GM10847 (cell line): ENCODE data around the gene PLA2G2C.

ENCODE experiments used
- POLR2A ChIP-seq: IDR thresholded peaks from 2 replicates; pipeline ENCODE4 v1.6.1; 2011; ENCODE audit not compliant: insufficient read length; ENCODE audit errors: extremely low read depth

PLA2G2C gene

DNA sequence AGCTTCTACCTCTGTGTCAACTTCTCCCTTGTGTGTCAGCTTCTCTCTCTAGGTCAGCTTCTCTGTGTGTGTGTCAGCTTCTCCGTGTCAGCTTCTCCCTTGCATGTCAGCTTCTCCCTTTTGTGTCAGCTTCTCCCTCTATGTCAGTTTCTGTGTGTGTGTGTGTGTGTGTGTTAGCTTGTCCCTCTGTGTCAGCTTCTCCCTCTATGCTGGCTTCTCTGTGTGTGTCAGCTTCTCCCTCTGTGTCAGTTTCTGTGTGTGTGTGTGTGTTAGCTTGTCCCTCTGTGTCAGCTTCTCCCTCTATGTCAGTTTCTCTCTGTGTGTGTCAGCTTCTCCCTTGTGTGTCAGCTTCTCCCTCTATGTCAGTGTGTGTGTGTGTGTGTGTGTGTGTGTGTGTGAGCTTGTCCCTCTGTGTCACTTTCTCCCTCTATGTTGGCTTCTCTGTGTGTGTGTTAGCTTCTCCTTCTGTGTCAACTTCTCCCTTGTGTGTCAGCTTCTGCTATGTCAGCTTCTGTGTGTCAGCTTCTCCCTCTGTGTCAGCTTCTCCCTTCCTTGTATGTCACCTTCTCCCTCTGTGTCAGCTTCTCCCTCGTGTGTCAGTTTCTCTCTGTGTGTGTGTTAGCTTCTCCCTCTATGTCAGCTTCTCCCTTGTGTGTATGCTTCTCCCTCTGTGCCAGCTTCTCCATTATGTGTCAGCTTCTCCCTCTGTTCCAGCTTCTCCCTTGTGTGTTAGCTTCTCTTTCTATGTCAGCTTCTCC is 6.8 kb downstream of the PLA2G2C start:
- TF ChIP-seq POLR2A, result no peak

DNA sequence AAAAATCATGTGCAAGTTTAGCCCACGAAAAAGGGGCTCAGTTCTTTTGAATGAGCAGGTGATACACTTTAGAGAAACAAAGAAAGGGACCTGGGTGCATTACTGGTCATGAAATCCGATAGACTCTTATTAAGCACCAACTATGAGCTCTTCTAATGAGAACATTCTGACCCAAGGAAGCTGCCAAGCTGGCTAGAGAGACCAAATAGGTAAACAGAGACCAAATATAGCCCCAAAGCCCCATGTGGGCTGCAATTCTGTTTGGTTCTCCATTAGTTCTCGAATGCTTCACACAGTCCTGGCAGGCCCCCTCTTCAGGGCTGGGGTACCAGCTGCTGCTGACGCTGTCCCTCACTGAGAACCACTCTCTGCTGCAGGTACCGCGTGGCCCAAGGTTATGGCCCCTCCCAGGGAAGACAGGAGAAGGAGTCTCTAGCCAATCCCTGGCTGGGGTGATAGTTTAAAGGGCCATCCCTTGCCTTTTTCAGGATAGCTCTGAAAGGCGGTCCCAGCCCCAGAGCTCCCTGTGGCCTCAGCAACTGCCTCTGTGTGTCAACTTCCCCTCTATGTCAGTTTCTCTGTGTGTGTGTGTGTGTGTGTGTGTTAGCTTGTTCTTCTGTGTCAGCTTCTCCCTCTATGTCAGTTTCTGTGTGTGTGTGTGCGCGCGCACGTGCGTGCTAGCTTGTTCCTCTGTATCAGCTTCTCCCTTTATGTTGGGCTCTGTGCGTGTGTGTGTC is 7.5 kb downstream of the PLA2G2C start:
- no peak for TF ChIP-seq POLR2A

- no peak for TF ChIP-seq POLR2A
These were observed 11.2 kb downstream of the PLA2G2C start for GRCh38 chr1:20174937-20175666.

DNA sequence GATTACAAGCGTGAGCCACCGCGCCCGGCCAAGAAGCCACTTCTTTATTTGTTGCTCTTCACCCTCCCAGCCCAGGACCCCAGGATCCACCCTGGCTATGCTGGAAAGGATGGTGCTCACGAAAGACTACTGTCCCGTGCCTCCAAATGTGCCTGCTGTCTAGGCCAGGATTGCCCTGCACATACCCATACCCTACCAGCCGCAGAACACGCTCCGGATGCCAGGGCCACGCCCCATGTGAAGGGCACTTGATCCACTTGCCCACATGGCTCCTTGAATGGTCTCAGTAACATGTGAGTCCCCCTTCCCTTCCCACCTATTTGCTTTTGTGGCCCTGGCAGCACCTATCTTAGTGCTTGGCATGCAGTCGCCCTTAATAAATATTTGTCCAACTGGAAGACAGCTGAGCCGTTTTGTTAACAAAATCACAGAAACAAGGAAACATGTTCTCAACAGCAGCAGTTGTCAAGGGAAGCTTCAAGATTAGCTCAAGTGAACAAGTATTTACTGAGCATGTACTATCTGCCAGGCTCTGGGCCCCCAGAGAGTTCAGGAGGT is 14.2 kb downstream of the PLA2G2C start:
- no peak for TF ChIP-seq POLR2A

DNA sequence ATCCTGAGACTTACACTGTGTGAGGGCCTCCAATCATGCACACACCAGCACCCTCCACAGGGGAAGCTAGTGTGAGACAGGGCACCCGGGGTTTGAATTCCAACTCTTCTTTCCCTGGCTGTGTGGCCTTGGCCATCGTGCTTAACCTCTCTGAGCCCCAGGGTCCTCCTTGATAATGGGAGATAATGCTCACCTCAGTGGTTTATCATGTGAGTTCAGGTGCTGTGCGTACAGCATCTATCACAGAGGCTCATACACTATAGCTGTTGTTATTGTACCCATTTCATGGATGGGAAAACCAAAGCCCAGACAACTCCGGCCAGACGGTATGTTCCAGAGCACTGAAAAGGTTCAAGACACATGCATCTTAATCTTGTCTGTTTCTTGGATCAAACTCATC is 16.4 kb downstream of the PLA2G2C start:
- TF ChIP-seq POLR2A, result no peak

DNA sequence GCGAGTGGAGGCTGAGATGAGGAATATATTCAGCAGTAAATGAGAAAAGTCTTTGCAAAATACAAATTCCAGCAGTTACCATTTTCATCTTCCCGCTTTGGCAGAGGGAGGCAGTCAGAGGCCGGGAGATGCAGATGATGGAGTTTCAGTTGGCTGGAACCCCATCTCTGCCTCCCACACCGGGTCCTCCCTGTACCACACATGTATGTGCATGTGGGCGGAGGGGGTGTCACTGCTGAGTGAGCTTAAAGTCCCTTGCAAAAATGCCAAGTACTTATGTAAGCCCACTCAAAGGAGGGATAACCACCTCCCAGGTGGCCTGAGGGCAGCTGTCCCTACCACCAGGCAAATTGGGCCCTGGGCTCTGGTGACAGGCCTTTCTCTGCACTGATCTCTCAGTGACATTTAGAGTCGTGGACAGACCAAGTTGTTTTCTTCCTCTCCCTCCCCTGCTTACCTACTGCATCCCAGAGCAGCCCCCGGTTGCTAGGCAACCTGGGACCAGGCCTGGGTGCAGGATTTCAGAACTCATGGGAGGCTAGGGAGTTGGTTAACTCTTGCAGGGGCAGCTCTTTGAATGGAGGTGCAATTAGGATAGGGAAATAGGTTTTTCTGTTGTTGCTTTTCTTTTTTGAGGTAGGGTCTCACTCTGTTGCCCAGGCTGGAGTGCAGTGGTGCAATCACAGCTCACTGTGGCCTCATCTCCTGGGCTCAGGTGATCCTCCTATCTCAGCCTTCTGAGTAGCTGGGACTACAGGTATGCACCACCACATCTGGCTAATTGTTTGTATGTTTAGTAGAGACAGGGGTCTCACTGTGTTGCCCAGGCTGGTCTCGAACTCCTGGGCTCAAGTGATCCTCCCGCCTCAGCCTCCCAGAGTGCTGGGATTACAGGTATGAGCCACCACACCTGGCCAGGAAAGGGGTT is 17.5 kb downstream of the PLA2G2C start:
- no peak for TF ChIP-seq POLR2A

- no peak for TF ChIP-seq POLR2A
These were observed 19.2 kb downstream of the PLA2G2C start for GRCh38 chr1:20167126-20167525.

GRCh38 chr1:20166051-20166450 is 20.3 kb downstream of the PLA2G2C start:
- TF ChIP-seq POLR2A, result no peak

DNA sequence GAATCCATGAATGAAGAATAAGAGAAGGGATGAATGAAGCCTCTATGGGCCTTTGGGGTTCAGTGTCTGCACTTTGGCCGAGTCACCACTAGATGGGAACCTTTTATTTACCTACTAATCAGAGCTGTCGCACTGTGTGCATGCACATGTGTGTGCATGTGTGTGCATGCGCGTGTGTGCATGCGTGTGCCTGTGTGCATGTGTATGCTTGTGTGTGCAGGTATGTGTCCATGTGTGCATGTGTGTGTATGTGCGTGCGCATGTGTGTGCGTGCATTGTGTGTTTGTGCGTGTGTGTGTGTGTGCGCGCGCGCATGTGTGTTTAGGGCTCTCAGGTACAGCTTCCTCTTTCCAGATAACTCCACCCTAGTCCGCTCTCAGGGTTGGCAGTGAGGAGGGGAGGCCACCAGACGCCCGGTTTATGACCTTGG is 20.8 kb downstream of the PLA2G2C start:
- TF ChIP-seq POLR2A, result no peak

- TF ChIP-seq POLR2A, result no peak
These were observed 21.6 kb downstream of the PLA2G2C start for GRCh38 chr1:20164694-20165202.

DNA sequence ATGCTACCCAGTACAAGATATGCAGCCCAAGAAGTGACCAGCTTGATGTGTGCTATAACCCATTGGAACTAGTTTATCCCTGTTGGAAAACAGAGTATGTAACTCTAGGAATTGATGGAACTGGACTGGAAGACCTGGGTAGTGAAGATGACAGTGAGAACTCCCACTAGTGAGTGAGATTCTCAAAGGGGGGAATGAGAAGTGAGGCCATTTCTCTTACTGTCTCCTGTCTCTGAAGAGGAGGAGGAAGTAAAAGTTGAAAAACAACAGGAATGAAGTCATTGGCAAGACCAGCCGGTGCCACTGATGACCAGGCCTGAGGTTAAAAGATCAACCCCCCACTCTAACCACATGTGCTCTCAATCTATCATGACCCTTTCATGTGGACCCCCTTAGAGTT is 26.3 kb downstream of the PLA2G2C start:
- TF ChIP-seq POLR2A, result no peak

DNA sequence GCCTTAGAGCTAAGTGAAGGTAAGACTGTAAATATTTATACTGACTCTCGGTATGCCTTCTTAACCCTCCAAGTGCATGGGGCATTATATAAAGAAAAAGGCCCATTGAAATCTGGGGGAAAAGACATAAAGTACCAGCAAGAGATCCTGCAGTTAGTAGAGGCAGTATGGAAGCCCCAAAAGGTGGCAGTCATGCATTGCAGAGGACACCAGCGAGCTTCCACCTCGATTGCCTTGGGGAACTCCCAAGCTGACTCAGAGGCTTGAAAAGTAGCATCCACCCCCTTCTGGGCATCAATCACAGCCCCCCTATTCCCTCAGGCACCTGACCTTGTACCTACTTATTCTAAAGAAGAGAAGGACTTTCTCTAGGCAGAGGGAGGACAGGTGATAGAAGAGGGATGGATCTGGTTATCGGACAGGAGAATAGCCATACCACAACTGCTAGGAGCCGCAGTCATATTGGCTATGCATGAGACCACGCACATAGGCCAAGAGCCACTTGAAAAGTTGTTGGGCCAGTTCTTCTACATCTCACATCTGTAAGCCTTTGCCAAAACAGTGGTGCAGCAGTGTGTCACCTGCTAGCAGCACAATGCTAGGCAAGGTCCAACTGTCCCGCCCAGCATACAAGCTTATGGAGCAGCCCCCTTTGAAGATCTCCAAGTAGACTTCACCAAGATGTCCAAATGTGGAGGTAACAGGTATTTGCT is 27.8 kb downstream of the PLA2G2C start:
- TF ChIP-seq POLR2A, result no peak

DNA sequence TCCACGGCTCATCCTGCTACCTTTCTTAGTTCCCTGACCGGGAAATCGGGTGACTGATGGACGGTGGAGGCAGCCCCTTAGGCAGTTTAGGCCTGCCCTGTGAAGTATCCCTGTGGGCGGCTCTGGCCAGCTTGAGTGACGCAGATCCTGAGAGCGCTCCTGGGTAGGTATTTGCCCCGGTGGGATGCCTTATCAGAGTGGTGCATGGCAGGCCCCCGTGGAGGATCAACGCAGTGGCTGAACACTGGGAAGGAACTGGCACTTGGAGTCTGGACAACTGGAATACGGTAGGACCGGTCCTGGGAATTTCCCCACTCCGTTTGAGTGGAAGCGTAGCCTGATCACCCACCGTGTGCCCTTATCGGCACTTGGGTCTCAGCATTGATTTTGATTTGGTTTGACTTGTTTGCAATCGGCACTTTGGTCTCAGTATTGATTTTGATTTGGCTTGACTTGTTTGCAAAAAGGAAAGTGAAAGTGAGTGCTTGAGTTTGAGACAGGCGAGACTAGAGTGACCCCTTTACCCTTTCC is 32.0 kb downstream of the PLA2G2C start:
- no peak for TF ChIP-seq POLR2A
